ENCODE measurements around the gene GNL3L. TPM values are rescaled to one million over a fixed set of nuclear protein-coding genes. Genes with fewer than 3 reads are reported as not detected.

GNL3L gene
- total and polyA plus RNA-seq, 8 donors: 3.0 to 60.7 (median 15.7) TPM

- H3K4me3 ChIP-seq: no peak overlapping the region
- no peak overlapping the region for H3K27ac ChIP-seq
- no peaks in the 10 kb centered on the region for H3K27me3 ChIP-seq
- peak in 1 of 2 donors; percentile 8 for DNase-seq
- H3K4me1 ChIP-seq: no peaks in the 10 kb centered on the region
- H3K9me3 ChIP-seq: peaks cover 0 to 10% (median 5%) of the 10 kb centered on the region in 4 donors
- no peak for TF ChIP-seq POLR2AphosphoS5 (IDR thresholded peaks at IDR 0.05)
- TF ChIP-seq CTCF (IDR thresholded peaks at IDR 0.05): no peak
- no peak for TF ChIP-seq POLR2A (IDR thresholded peaks at IDR 0.05)
- no peak for TF ChIP-seq EP300 (IDR thresholded peaks at IDR 0.05)
- no peaks in the 10 kb centered on the region for H3K36me3 ChIP-seq
- intact Hi-C loops (cut with DNase I; ENCODE audit: low total_unique reads): no loop called here
- 47 to 67% (median 62%) methylated on average over 3 to 4 of the region's 4 CpGs for WGBS, 5 donors
These were observed 20.6 kb upstream of the GNL3L start for GRCh38 chrX:54509400-54509799.

GRCh38 chrX:54529151-54529550 lies 868 bp upstream of the GNL3L start:
- Histone ChIP-seq H3K9me3 (no peaks in the 10 kb centered on the region), H3K4me1 (peaks cover 9 to 24% (median 16%) of the 10 kb centered on the region in 4 donors), H3K27ac (peak overlapping the region in 4 of 5 donors; percentile 77 to 90 (median 82)), H3K4me3 (peak overlapping the region; percentile 57 to 82 (median 70)), H3K27me3 (no peaks in the 10 kb centered on the region), H3K36me3 (peaks cover 0 to 9% (median 2%) of the 10 kb centered on the region in 4 donors)
- DNase-seq: peak in 1 of 2 donors; percentile 7
- intact Hi-C loops (cut with DNase I; ENCODE audit: low total_unique reads): no loop called here
- 52 to 65% (median 64%) methylated on average over 3 of the region's 3 CpGs for WGBS, 5 donors
- TF ChIP-seq POLR2AphosphoS5 (IDR thresholded peaks at IDR 0.05) (no peak), CTCF (IDR thresholded peaks at IDR 0.05) (no peak), POLR2A (IDR thresholded peaks at IDR 0.05) (no peak), EP300 (IDR thresholded peaks at IDR 0.05) (no peak)

GRCh38 chrX:54530357-54530900 lies 410 bp downstream of the GNL3L start:
- Histone ChIP-seq H3K27ac (peak overlapping the region; percentile 66 to 90 (median 77)), H3K4me3 (peak overlapping the region; percentile 57 to 82 (median 70)), H3K9me3 (no peaks in the 10 kb centered on the region), H3K4me1 (peaks cover 9 to 35% (median 16%) of the 10 kb centered on the region in 4 donors), H3K36me3 (peaks cover 0 to 9% (median 5%) of the 10 kb centered on the region in 4 donors), H3K27me3 (no peaks in the 10 kb centered on the region)
- 0 to 39% (median 5%) methylated on average over 16 to 22 of the region's 22 CpGs for WGBS, 5 donors
- TF ChIP-seq POLR2AphosphoS5 (IDR thresholded peaks at IDR 0.05) (no peak), POLR2A (IDR thresholded peaks at IDR 0.05) (no peak), EP300 (IDR thresholded peaks at IDR 0.05) (no peak), CTCF (IDR thresholded peaks at IDR 0.05) (no peak)
- intact Hi-C loops (cut with DNase I; ENCODE audit: low total_unique reads): no loop called here
- no peak for DNase-seq

- WGBS, 5 donors: 79 to 92% (median 82%) methylated on average over 4 of the region's 4 CpGs
- no peak for DNase-seq
- H3K4me1 ChIP-seq: peaks cover 9 to 35% (median 16%) of the 10 kb centered on the region in 4 donors
- TF ChIP-seq POLR2A (IDR thresholded peaks at IDR 0.05): no peak
- no peak for TF ChIP-seq POLR2AphosphoS5 (IDR thresholded peaks at IDR 0.05)
- no peak for TF ChIP-seq CTCF (IDR thresholded peaks at IDR 0.05)
- no peak for TF ChIP-seq EP300 (IDR thresholded peaks at IDR 0.05)
- no peaks in the 10 kb centered on the region for H3K27me3 ChIP-seq
- H3K27ac ChIP-seq: no peak overlapping the region
- no peak overlapping the region for H3K4me3 ChIP-seq
- H3K9me3 ChIP-seq: no peaks in the 10 kb centered on the region
- intact Hi-C loops (cut with DNase I; ENCODE audit: low total_unique reads): no loop called here
- peaks cover 0 to 32% (median 29%) of the 10 kb centered on the region in 4 donors for H3K36me3 ChIP-seq
These were observed 4.3 kb downstream of the GNL3L start for GRCh38 chrX:54534271-54534670.

Data from stomach (tissue), 9 donors.